Measurements from ENCODE around the gene MECR.

The MECR gene

GRCh38 chr1:29144178-29144577 is 86.6 kb downstream of the MECR start:
- no peaks in the 10 kb centered on the region for H3K4me1 ChIP-seq (ENCODE audit: insufficient read depth, low read length)
- H3K9ac ChIP-seq (ENCODE audit: low read depth, low read length) = no peak overlapping the region
- H3K9me3 ChIP-seq (ENCODE audit: control insufficient read depth, insufficient read depth, low read length) = no peaks in the 10 kb centered on the region
- H3K36me3 ChIP-seq (ENCODE audit: insufficient read depth, low read length) = peaks cover 23% of the 10 kb centered on the region

DNA sequence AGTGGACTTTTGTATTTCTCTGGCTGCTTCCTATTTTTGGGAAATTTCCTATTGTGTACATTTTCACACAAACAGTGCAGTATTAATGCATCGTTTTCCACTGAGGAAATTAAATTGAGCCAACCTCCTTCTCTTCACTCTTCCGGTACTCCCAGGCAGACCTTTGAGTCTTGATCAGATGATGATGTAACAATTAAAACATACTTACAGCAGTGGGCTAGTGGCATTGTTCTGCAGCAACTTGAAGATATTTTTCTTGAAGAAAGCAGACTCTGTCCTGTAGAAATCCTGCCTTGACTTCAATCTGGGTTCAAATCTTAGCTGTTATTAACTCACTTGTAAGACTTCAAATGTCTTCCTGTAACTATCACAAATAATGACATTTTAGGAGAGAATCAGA is 88.0 kb downstream of the MECR start:
- Histone ChIP-seq H3K9me3 (ENCODE audit: control insufficient read depth, insufficient read depth, low read length) (no peaks in the 10 kb centered on the region), H3K9ac (ENCODE audit: low read depth, low read length) (no peak overlapping the region), H3K4me1 (ENCODE audit: insufficient read depth, low read length) (no peaks in the 10 kb centered on the region), H3K36me3 (ENCODE audit: insufficient read depth, low read length) (peaks cover 10% of the 10 kb centered on the region; the same call in 1 of the 2 replicates)
